D721Med (cell line): ENCODE data around the gene IRAK1.

Experiments used
- DNase-seq: peaks from one replicate; pipeline ENCODE4 v3.0.0; 2011; ENCODE audit warnings: low spot score; ENCODE audit not compliant: insufficient read length
- FAIRE-seq: peaks from 2 replicates; lab custom pipeline; 2011; peaks lifted over from hg19 to GRCh38; lab: Jason Lieb, UNC
- TF ChIP-seq, protein P1 (sequence below): IDR thresholded peaks from 2 replicates; pipeline ENCODE4 v1.5.1; 2012; ENCODE audit warnings: mild to moderate bottlenecking, control low read depth; ENCODE audit not compliant: insufficient read depth; ENCODE audit errors: missing control alignments

Gene IRAK1

DNA sequence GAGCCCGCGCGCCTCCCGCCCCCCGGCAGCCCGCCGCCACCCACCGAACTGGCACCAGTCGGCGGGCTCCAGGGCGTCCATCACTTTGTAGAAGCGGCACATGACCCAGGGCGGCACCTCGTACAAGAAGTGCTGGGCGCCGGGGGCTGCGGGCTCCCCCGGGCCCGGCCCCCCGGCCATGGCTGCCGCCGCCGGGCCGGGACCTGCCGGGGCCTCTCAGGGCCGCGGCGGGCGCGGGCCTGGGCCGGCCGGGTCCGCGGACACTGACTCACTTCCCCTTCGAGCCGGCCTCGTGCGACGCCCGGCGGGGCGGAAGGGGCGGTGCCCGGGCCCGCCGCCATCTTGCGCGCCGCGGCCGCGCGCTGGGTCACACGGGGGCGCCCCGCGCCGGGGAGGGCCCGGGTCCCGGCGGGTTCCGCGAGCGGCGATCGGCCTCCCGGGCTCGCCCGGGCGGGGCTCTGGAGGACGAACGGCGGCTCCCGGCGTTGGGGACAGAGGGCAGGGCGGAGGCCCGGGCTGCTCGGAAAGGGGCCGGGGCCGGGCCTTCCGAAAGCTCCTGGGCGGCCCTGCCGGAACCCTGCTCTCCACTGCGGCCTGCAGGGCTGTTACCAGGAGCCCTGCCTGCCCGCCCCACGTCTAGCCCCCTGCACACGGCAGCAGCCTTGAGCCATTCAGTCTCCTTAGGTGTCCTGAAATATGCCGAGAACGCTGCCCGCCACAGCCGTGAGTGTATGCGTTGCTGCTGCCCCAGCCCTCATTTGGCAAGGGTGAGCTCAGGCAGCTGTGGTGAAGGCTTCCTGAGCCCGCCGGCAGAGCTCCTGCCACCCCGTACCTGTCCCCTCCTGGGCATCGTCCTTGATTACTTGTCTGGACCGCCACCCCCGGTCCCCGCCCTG, at the start of gene IRAK1:
TSS of gene IRAK1 (minus strand) at position 270 of the 896 bp plus-strand sequence. CDS start at position 180, 90 bp downstream.
- DNase-seq (peak; percentile 38), FAIRE-seq (no peak)

DNA sequence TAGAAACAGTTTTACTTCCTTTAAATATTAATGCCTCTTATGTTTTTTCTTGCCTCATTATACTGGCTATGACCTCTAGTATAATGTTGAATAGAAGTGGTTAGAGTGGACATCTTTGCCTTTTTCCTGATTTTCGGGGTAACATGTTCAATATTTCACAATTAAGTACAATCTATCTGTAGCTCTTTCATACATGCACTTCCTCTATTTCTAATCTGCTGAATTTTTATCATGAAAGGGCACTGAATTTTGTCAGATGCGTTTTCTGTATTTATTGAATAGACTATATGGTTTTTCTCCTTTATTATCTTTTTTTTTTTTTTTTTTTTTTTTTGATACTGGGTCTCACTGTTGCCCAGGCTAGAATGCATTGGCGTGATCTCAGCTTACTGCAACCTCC, 48.9 kb upstream of the IRAK1 start:
- no peak for DNase-seq
- TF ChIP-seq, protein P1, sequence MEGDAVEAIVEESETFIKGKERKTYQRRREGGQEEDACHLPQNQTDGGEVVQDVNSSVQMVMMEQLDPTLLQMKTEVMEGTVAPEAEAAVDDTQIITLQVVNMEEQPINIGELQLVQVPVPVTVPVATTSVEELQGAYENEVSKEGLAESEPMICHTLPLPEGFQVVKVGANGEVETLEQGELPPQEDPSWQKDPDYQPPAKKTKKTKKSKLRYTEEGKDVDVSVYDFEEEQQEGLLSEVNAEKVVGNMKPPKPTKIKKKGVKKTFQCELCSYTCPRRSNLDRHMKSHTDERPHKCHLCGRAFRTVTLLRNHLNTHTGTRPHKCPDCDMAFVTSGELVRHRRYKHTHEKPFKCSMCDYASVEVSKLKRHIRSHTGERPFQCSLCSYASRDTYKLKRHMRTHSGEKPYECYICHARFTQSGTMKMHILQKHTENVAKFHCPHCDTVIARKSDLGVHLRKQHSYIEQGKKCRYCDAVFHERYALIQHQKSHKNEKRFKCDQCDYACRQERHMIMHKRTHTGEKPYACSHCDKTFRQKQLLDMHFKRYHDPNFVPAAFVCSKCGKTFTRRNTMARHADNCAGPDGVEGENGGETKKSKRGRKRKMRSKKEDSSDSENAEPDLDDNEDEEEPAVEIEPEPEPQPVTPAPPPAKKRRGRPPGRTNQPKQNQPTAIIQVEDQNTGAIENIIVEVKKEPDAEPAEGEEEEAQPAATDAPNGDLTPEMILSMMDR, result no peak
- no peak for FAIRE-seq

More for the DNA sequence above, at the start of gene IRAK1:
- TF ChIP-seq, protein P1, result no peak

DNA sequence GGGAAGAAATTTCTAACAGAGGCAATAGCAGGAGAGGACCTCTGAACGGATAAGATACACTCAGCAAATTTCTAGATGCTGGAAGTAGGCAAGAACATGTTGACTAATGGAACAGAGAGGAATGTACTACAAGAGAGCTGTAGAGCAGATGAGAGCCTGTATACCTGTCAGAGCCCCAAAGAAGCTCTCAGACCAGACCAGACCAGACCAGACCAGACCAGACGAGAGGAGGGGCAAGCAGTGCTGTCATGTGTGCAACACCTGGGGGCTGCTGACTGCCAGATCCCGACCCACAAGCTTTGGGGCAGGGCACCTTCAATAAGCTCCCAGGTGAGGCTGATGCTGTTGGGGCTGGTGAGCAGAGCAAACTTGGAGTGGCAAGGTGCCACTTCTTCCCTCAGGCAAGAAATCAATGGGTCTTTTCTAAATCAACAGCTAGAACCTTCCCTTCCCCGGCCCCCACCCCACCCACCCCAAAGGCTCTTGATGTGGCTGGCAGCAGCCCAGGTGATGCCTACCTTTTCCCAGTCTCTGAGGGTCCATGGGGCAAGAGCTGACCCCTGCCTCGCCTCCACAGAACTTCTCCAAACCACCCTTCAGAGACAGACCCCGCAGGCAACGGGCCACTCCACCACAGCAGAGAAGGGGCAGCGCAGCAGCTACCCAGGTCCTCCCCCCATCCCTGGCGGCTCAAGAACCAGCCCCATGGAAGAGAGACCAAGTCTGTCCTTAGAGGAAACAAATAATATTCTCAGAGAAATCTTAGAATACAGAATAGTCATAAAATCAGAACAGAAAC, 45.1 kb upstream of the IRAK1 start:
- FAIRE-seq, result no peak
- no peak for DNase-seq
- TF ChIP-seq, protein P1, result no peak

DNA sequence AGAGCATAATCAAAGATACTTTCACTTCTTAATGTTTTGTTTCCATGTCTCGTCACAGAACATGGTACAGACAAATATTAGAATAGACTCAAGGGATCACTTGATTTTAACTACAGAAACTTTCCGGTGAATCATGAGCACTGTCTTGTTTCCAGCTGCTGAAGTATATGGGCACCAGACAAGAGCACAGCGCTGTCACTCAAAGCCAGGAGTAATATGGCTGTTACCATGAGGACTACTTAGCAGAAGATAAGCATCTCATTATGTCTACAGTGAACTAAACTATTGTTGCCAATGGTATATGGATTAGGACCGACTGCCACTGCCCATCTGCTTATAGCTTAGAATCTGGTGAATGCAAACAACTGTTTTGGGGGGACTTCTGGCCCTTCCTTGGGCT, 43.5 kb upstream of the IRAK1 start:
- peak; percentile 94 for FAIRE-seq
- TF ChIP-seq, protein P1, result no peak
- DNase-seq, result no peak

DNA sequence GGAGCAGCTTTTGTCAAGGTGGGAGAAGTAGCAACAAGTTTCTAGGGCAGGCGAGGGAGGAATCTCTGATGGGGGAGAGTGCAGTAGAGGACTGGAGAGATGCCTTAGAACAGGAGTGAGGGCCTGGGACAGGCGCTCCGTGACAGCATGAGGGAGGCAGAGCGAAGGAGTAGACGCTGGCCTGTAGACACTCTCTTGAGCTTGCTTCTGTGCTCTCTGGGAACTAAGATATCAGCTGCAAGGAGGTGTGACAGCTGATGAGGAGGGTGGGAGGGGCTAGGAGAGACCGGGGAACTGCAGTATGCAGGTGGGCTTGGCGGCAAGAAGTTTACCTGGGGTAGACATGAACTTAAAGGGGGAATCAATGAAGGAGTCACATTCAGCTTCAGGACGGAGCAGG, 42.1 kb upstream of the IRAK1 start:
- no peak for DNase-seq
- TF ChIP-seq, protein P1, result no peak
- no peak for FAIRE-seq

DNA sequence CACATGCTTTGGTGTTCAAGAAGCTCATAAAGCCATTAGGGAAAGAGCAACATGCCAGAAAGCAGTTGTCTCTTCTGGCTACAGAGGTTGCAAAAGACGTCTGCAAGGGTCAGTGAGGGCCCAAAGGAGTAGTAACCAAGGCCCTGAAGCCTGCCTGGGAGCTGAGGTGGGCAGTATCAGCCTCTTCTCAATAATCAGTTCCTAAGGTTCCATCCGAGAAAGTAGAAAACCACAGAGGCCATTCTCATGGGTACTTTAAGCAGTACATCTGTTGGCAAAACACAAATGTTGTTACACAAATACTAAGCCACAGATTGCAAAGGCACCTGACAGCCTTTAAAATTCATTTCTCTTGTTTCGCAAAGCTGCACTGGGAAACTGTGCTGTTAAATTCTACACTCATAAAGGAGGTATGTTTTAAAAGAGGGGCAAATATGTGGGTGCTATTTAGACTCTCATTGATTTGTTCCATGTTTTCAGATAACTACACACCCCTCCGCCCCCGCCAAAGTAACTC, 40.1 kb upstream of the IRAK1 start:
- TF ChIP-seq, protein P1, result no peak
- no peak for FAIRE-seq
- no peak for DNase-seq
